Fibroblast of villous mesenchyme (primary cell): ENCODE data around the gene ZBTB11. TPM values are rescaled to one million over a fixed set of nuclear protein-coding genes. Genes with fewer than 3 reads are reported as not detected.
"Not testable (repeated sequence)": the region's sequence is repeated elsewhere in the genome, so short reads cannot be mapped to it uniquely, and the experiment has no call there.

Source experiments
- DNase-seq: peaks from one replicate; pipeline ENCODE4 v3.0.0-alpha.2; 2010; ENCODE audit warnings: low read depth
- H3K4me3 ChIP-seq: 2 replicates; pipeline ENCODE4 v1.5.1; 2011; ENCODE audit warnings: low read depth, mild to moderate bottlenecking, low read length
- total RNA-seq: library from RNA; depleted of rRNA; stranded (reverse); fragments of >200 nt; gene quantifications from 2 replicates; pipeline ENCODE4 v1.2.3, GENCODE V29; 2012
- TF ChIP-seq, protein P1 (sequence below): IDR thresholded peaks from 2 replicates; pipeline ENCODE4 v1.5.1; 2012; ENCODE audit warnings: low read depth, mild to moderate bottlenecking, low read length; ENCODE audit not compliant: insufficient read depth

The ZBTB11 gene
- total RNA-seq, 1 donor, result 33.2 TPM

GRCh38 chr3:101701696-101702634 lies 25.0 kb upstream of the ZBTB11 start:
- DNase-seq, result no peak
- H3K4me3 ChIP-seq, result no peak overlapping the region
- TF ChIP-seq, protein P1, sequence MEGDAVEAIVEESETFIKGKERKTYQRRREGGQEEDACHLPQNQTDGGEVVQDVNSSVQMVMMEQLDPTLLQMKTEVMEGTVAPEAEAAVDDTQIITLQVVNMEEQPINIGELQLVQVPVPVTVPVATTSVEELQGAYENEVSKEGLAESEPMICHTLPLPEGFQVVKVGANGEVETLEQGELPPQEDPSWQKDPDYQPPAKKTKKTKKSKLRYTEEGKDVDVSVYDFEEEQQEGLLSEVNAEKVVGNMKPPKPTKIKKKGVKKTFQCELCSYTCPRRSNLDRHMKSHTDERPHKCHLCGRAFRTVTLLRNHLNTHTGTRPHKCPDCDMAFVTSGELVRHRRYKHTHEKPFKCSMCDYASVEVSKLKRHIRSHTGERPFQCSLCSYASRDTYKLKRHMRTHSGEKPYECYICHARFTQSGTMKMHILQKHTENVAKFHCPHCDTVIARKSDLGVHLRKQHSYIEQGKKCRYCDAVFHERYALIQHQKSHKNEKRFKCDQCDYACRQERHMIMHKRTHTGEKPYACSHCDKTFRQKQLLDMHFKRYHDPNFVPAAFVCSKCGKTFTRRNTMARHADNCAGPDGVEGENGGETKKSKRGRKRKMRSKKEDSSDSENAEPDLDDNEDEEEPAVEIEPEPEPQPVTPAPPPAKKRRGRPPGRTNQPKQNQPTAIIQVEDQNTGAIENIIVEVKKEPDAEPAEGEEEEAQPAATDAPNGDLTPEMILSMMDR, result no peak

DNA sequence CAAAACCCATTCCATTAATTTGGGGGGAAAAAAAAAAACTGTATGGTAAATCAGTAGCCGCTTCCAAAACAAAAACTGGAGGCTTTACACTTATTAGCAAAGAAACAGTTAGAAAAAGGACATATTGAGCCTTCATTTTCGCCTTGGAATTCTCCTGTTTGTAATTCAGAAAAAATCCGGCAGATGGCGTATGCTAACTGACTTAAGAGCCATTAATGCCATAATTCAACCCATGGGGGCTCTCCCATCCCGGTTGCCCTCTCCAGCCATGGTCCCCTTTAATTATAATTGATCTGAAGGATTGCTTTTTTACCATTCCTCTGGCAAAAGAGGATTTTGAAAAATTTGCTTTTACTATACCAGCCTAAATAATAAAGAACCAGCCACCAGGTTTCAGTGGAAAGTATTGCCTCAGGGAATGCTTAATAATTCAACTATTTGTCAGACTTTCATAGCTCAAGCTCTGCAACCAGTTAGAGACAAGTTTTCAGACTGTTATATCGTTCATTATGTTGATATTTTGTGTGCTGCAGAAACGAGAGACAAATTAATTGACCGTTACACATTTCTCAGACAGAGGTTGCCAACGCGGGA lies 18.9 kb upstream of the ZBTB11 start:
- no peak overlapping the region for H3K4me3 ChIP-seq
- DNase-seq, result peak; percentile 65
- TF ChIP-seq, protein P1, result peak; percentile 65

DNA sequence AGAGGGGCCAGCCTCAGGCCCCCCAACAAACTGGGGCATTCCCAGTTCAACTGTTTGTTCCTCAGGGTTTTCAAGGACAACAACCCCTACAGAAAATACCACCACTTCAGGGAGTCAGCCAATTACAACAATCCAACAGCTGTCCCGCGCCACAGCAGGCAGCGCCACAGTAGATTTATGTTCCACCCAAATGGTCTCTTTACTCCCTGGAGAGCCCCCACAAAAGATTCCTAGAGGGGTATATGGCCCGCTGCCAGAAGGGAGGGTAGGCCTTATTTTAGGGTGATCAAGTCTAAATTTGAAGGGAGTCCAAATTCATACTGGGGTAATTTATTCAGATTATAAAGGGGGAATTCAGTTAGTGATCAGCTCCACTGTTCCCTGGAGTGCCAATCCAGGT lies 17.9 kb upstream of the ZBTB11 start:
- H3K4me3 ChIP-seq, DNase-seq: not testable (repeated sequence)

DNA sequence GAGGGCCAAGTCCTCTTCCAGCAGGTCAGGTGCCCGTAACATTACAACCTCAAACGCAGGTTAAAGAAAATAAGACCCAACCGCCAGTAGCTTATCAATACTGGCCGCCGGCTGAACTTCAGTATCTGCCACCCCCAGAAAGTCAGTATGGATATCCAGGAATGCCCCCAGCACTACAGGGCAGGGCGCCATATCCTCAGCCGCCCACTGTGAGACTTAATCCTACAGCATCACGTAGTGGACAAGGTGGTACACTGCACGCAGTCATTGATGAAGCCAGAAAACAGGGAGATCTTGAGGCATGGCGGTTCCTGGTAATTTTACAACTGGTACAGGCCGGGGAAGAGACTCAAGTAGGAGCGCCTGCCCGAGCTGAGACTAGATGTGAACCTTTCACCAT lies 16.6 kb upstream of the ZBTB11 start:
- peak; percentile 61 for DNase-seq
- H3K4me3 ChIP-seq, result not testable (repeated sequence)
- TF ChIP-seq, protein P1, result peak; percentile 64

DNA sequence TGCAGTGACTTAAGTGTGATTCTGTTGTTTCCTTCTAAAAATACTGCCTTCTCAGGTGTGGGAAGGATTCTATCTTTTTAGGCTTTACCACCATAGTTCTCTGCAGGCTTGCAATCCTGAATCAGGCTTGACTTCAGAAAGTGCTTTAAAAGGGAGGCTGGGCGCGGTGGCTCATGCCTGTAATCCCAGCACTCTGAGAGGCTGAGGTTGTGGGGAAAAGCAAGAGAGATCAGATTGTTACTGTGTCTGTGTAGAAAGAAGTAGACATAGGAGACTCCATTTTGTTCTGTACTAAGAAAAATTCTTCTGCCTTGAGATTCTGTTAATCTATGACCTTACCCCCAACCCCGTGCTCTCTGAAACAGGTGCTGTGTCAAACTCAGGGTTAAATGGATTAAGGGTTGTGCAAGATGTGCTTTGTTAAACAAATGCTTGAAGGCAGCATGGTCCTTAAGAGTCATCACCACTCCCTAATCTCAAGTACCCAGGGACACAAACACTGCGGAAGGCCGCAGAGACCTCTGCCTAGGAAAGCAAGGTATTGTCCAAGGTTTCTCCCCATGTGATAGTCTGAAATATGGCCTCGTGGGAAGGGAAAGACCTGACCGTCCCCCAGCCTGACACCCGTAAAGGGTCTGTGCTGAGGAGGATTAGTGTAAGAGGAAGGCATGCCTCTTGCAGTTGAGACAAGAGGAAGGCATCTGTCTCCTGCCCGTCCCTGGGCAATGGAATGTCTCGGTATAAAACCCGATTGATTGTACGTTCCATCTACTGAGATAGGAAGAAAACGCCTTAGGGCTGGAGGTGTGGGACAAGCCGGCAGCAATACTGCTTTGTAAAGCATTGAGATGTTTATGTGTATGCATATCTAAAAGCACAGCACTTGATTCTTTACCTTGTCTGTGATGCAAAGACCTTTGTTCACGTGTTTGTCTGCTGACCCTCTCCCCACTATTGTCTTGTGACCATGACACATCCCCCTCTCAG lies 15.0 kb upstream of the ZBTB11 start:
- H3K4me3 ChIP-seq, result not testable (repeated sequence)

DNA sequence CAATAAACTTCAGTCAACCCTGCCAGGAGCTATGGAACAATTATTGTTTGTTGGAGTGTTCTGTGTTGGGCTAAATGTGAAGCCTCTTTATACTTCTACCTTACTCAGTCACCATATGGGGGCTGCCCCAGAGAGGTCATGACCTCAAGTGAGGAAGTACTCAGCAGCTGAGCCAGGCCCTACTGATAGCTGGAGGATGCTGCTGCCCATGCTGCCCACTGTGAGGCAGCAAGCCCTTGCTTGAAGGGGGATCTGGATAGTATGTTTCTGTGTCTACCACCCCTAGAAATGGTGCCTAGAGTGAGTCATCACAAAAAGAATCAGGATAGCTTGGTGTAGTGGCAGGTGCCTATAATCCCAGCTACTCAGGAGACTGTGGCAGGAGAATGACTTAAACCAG lies 14.0 kb upstream of the ZBTB11 start:
- TF ChIP-seq, protein P1, result no peak
- no peak overlapping the region for H3K4me3 ChIP-seq
- no peak for DNase-seq

More for the DNA sequence above, 15.0 kb upstream of the ZBTB11 start:
- not testable (repeated sequence) for DNase-seq

DNA sequence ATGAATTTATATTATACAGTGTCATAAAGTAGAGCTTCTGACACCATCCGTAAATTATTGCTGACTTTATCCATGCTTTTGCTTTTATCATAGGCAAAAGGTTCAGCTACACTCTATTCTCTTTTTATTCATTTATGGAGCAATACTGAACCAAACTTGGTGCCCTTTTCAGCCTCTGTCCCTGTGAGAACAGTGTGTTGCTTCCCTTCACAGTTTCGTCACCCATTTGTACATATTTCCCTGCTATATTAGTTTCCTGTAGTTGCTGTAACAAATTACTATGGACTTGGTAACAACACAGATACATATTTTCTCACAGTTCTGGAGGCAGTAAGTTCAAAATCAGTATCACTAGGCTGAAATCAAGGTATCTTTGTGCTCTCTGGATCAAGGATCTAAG lies 12.4 kb upstream of the ZBTB11 start:
- H3K4me3 ChIP-seq, result no peak overlapping the region
- TF ChIP-seq, protein P1, result no peak
- no peak for DNase-seq
